ENCODE results near the gene MRPS27. TPM values are rescaled to one million over a fixed set of nuclear protein-coding genes. Genes with fewer than 3 reads are reported as not detected.
A peak's percentile ranks its signal among the peaks of the same experiment; 100 is the strongest.

MRPS27 gene
- total and polyA plus RNA-seq, 9 donors: 33.4 to 108 (median 57.9) TPM

DNA sequence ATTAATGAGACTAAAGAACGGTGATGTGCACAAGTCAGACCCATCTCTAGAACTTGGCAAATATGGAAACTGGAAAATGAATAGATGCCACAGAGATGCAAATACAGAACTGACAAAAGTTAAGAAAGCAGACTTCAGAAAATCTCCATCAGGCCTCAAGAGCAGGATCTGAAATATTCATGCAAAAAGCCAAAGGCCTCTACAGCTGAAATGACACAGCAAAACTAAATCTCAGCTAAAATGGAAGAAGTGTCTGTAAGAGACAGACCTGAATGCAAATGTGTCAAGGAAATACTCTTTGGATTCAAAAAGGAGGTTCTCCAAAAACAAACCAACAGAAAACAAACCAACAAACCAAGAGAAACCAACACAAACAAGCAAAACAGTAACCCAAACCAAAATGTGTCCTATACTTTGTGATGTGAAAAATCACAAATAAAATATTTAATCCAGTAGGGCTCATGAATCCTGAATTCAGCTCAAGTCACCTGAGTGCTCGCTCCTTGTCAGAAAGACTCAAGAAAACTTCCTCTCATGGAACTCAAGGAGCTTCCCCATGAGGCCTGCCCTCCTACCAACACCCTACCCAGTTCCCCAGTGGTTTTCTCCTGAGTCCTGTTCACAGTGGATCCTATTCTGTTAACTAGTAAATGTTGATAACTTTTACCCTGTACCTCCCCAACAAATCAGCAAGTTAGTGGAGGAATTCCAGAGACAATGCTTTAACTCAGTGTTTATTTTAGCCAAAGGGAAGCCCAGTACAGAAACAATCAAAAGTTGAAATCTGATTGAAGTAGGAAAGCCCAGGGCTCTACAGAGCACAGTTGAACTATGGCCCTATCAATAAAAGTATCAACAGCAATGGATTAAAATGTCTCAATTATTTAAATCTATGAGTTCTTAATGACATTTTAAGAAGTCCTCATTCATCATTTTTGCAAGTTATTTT lies 14.6 kb downstream of the MRPS27 start:
- intact Hi-C loops (cut with DNase I): loop anchor here in 3 of 4 donors (5.0 to 10.0 kb wide), 3 partner anchors 171 to 523 kb away; no protein-coding TSS in a partner anchor
- Histone ChIP-seq H3K27ac (peak overlapping the region in 1 of 2 donors; percentile 33), H3K4me1 (ENCODE audit: insufficient read depth) (no peaks in the 10 kb centered on the region)

DNA sequence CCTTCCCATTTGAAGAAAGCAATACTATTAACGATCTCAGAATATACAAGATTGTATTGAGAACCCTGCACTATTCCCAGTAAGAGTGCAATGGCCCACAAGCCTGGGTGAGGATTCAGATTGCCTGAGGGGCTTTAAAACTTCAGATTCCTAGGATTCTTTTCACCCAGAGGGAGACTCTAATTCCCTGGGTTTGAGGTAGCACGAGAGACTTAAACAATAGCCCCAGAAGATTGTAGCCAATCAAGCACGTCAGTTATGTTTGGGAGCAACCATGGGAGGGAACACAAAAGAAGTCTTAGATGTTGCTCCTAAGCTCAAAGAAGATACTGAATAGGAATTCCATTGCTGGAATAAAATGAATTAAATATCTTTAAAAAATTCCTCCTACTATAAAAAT lies 17.9 kb downstream of the MRPS27 start:
- no peaks in the 10 kb centered on the region for H3K36me3 ChIP-seq
- intact Hi-C loops (cut with DNase I): loop anchor here in 3 of 4 donors (10.0 kb wide), 2 partner anchors 167 to 187 kb away; no protein-coding TSS in a partner anchor
- peaks cover 3% of the 10 kb centered on the region for H3K4me1 ChIP-seq (ENCODE audit: insufficient read depth)
- no peak overlapping the region for H3K4me3 ChIP-seq
- 74 to 79% (median 77%) methylated on average over 3 of the region's 3 CpGs for WGBS, 3 donors
- H3K9me3 ChIP-seq: no peaks in the 10 kb centered on the region
- TF ChIP-seq, protein P1, sequence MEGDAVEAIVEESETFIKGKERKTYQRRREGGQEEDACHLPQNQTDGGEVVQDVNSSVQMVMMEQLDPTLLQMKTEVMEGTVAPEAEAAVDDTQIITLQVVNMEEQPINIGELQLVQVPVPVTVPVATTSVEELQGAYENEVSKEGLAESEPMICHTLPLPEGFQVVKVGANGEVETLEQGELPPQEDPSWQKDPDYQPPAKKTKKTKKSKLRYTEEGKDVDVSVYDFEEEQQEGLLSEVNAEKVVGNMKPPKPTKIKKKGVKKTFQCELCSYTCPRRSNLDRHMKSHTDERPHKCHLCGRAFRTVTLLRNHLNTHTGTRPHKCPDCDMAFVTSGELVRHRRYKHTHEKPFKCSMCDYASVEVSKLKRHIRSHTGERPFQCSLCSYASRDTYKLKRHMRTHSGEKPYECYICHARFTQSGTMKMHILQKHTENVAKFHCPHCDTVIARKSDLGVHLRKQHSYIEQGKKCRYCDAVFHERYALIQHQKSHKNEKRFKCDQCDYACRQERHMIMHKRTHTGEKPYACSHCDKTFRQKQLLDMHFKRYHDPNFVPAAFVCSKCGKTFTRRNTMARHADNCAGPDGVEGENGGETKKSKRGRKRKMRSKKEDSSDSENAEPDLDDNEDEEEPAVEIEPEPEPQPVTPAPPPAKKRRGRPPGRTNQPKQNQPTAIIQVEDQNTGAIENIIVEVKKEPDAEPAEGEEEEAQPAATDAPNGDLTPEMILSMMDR (IDR thresholded peaks at IDR 0.05): no peak
- TF ChIP-seq EP300 (IDR thresholded peaks at IDR 0.05) (no peak), POLR2A (IDR thresholded peaks at IDR 0.05) (no peak)
- DNase-seq: no peak
- H3K27ac ChIP-seq: no peak overlapping the region
- no peaks in the 10 kb centered on the region for H3K27me3 ChIP-seq

More for the DNA sequence above, 14.6 kb downstream of the MRPS27 start:
- WGBS, 3 donors: 84 to 97% (median 95%) methylated on average over 2 of the region's 2 CpGs
- H3K27me3 ChIP-seq: no peaks in the 10 kb centered on the region
- TF ChIP-seq, protein P1 (IDR thresholded peaks at IDR 0.05): no peak
- TF ChIP-seq EP300 (IDR thresholded peaks at IDR 0.05): no peak
- TF ChIP-seq POLR2A (IDR thresholded peaks at IDR 0.05): no peak
- DNase-seq: no peak
- no peak overlapping the region for H3K4me3 ChIP-seq
- no peaks in the 10 kb centered on the region for H3K36me3 ChIP-seq
- no peaks in the 10 kb centered on the region for H3K9me3 ChIP-seq

DNA sequence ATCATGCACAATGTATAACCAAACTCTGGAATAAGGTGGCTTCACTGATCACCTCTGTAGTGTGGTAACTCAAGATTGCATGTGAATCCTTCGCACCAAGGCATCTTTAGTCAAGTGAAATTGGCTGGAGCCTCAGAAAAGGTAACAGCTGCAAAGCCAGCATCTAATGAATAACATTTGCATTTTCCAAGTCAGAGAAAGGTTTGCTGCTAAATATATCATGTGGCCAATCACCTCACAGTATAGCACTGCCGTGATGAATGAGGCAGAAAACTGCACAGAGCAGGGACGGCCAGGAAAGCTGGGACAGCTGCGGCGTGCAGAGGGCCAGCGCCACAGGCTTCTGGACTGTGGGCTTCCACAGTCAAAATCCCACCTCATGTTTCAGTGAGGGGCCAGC lies 18.5 kb downstream of the MRPS27 start:
- Histone ChIP-seq H3K9me3 (no peaks in the 10 kb centered on the region), H3K27ac (no peak overlapping the region), H3K27me3 (no peaks in the 10 kb centered on the region), H3K36me3 (no peaks in the 10 kb centered on the region), H3K4me1 (ENCODE audit: insufficient read depth) (peaks cover 3% of the 10 kb centered on the region), H3K4me3 (no peak overlapping the region)
- intact Hi-C loops (cut with DNase I): loop anchor here in 3 of 4 donors (10.0 kb wide), 2 partner anchors 167 to 187 kb away; no protein-coding TSS in a partner anchor
- TF ChIP-seq EP300 (IDR thresholded peaks at IDR 0.05): no peak
- TF ChIP-seq, protein P1 (IDR thresholded peaks at IDR 0.05): no peak
- TF ChIP-seq POLR2A (IDR thresholded peaks at IDR 0.05): no peak
- WGBS, 3 donors: 94% methylated on average over 6 of the region's 6 CpGs
- no peak for DNase-seq

DNA sequence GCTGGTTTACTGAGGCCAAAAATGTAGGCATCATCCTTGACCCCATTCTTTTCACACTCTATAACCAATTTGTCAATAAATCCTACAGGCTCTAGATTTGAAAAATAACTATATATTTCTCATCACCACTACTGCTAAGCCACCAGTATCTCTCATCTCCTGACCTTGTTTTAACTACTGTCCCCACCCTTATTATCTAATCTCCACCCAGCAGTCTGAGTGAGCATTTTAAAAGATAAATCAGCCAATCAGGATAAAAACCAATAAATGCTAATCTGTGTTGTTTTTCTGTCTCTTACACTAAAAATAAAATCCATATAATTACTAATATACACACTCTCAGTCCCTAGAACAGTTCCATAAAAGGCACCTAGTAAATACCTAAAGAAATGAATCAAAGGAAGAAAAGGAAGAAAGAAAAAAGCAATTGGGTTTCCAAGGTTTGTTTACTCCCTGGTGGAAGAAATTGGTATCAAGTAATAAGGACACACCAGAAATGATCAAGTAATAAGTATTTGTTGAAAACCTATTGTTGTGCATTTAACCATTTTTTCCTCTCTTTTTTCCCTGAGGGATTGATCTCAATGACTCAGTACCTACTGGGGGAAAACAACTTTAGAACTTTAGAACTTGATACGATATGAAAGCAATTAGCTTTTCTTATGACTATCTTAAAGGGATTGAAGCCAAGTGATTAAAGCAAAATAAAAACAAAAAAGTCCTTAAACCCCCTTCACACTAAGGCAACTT lies 19.3 kb downstream of the MRPS27 start:
- Histone ChIP-seq H3K4me1 (ENCODE audit: insufficient read depth) (peaks cover 3% of the 10 kb centered on the region), H3K36me3 (no peaks in the 10 kb centered on the region), H3K27me3 (no peaks in the 10 kb centered on the region), H3K27ac (no peak overlapping the region), H3K9me3 (no peaks in the 10 kb centered on the region), H3K4me3 (no peak overlapping the region)
- intact Hi-C loops (cut with DNase I): loop anchor here in 3 of 4 donors (10.0 kb wide), 2 partner anchors 166 to 186 kb away; no protein-coding TSS in a partner anchor
- no peak for DNase-seq
- TF ChIP-seq, protein P1 (IDR thresholded peaks at IDR 0.05): no peak
- TF ChIP-seq EP300 (IDR thresholded peaks at IDR 0.05) (no peak), POLR2A (IDR thresholded peaks at IDR 0.05) (no peak)
- WGBS, 3 donors: 8 to 27% (median 18%) methylated on average over 1 of the region's 1 CpG
